ENCODE measurements around the gene PANX1. TPM values are rescaled to one million over a fixed set of nuclear protein-coding genes. Genes with fewer than 3 reads are reported as not detected.

Gene PANX1
- total RNA-seq, 2 experiments from 2014 or later: 4.8 to 4.9 TPM

DNA sequence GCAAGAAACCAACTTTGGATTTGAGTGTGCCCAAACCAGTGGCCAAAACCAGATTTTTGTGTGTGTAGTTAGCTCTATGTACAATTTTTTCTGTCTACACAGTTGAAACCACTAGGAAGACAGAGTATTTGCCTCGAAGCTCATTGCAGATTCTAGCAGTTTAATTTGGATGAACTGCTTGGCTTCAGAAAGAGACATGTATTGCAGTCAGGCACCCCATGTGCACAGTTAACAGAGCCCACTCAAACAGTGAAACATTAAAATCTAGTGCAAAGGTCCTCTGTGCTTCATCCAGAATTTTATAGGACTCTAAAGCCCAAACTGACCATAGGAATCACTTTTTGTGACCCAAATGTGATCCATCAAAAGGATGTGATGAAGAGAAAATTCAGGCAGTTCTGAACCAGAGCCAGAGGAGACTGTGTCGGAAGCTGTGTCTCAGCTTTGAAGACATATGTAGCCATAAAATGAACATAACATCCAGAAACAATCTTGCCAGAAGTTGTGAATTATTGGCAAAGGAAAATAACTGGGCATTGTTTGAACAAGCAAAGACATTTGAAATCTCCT is 82.7 kb downstream of the PANX1 start:
- intact Hi-C loops (cut with DNase I, micrococcal nuclease): no loop called here
- Histone ChIP-seq H3K27ac (ENCODE audit: low read depth in 1 of 2, low read length in 2 of 2) (no peak overlapping the region), H3K27me3 (ENCODE audit: control insufficient read depth in 1 of 2, insufficient read depth in 2 of 2, low read length in 2 of 2) (no peaks in the 10 kb centered on the region), H3K9me3 (ENCODE audit: control insufficient read depth in 1 of 2, insufficient read depth in 1 of 2, low read length in 2 of 2) (no peaks in the 10 kb centered on the region), H3K36me3 (ENCODE audit: insufficient read depth, low read length) (no peaks in the 10 kb centered on the region), H3K4me3 (ENCODE audit: low read length) (no peak overlapping the region), H3K4me1 (ENCODE audit: insufficient read depth, low read length) (no peaks in the 10 kb centered on the region)
- ChIA-PET CTCF (no interaction called here), POLR2A (no interaction called here)
- DNase-seq: no peak
- ATAC-seq (ENCODE audit: poor library complexity): no peak
- no peak for TF ChIP-seq CTCF (IDR thresholded peaks at IDR 0.05)
- Mint-ChIP-seq H3K4me1 (ENCODE audit: low read depth) (no peaks in the 10 kb centered on the region), H3K27ac (no peak overlapping the region), H3K36me3 (ENCODE audit: low read depth) (no peaks in the 10 kb centered on the region), H3K9me3 (peaks cover 10% of the 10 kb centered on the region), H3K27me3 (peaks cover 3% of the 10 kb centered on the region), H3K4me3 (no peak overlapping the region)

DNA sequence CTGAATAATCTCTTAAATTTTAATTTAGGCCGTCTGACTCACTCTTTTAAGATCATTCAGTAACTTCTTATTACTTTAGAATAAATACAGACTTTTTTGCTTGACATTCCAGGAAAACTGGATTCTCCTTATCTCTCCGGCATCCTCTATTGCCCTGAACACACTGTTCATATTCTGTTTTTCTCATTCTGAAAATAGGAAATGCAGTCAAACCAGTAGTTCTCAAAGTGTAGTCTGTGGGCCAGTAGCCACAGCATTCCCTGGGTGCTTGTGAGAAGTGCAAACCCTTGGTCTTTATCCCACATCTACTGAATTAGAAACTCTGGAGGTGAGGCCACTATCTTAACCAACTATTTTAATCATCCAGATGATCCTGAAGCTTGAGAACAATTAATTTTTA is 84.3 kb downstream of the PANX1 start:
- no peaks in the 10 kb centered on the region for H3K36me3 ChIP-seq (ENCODE audit: insufficient read depth, low read length)
- no peak for DNase-seq
- no peaks in the 10 kb centered on the region for H3K27me3 ChIP-seq (ENCODE audit: control insufficient read depth in 1 of 2, insufficient read depth in 2 of 2, low read length in 2 of 2)
- no peak overlapping the region for H3K27ac ChIP-seq (ENCODE audit: low read depth in 1 of 2, low read length in 2 of 2)
- H3K4me1 ChIP-seq (ENCODE audit: insufficient read depth, low read length): no peaks in the 10 kb centered on the region
- TF ChIP-seq CTCF (IDR thresholded peaks at IDR 0.05): no peak
- Mint-ChIP-seq H3K27ac (no peak overlapping the region), H3K9me3 (peaks cover 12% of the 10 kb centered on the region), H3K4me1 (ENCODE audit: low read depth) (no peaks in the 10 kb centered on the region), H3K36me3 (ENCODE audit: low read depth) (no peaks in the 10 kb centered on the region), H3K27me3 (no peaks in the 10 kb centered on the region), H3K4me3 (no peak overlapping the region)
- ATAC-seq (ENCODE audit: poor library complexity): no peak
- ChIA-PET POLR2A (no interaction called here), CTCF (no interaction called here)
- intact Hi-C loops (cut with DNase I, micrococcal nuclease): no loop called here
- H3K9me3 ChIP-seq (ENCODE audit: control insufficient read depth in 1 of 2, insufficient read depth in 1 of 2, low read length in 2 of 2): no peaks in the 10 kb centered on the region
- no peak overlapping the region for H3K4me3 ChIP-seq (ENCODE audit: low read length)

GRCh38 chr11:94217705-94218104 is 89.1 kb downstream of the PANX1 start:
- H3K27me3 ChIP-seq (ENCODE audit: control insufficient read depth in 1 of 2, insufficient read depth in 2 of 2, low read length in 2 of 2): no peaks in the 10 kb centered on the region
- ATAC-seq (ENCODE audit: poor library complexity) (no peak), DNase-seq (no peak)
- H3K4me1 ChIP-seq (ENCODE audit: insufficient read depth, low read length): no peaks in the 10 kb centered on the region
- Mint-ChIP-seq H3K4me3 (no peak overlapping the region), H3K27ac (no peak overlapping the region), H3K27me3 (no peaks in the 10 kb centered on the region), H3K36me3 (ENCODE audit: low read depth) (no peaks in the 10 kb centered on the region), H3K9me3 (peaks cover 22% of the 10 kb centered on the region), H3K4me1 (ENCODE audit: low read depth) (no peaks in the 10 kb centered on the region)
- intact Hi-C loops (cut with DNase I, micrococcal nuclease): no loop called here
- no peaks in the 10 kb centered on the region for H3K36me3 ChIP-seq (ENCODE audit: insufficient read depth, low read length)
- no peak overlapping the region for H3K27ac ChIP-seq (ENCODE audit: low read depth in 1 of 2, low read length in 2 of 2)
- POLR2A ChIA-PET: no interaction called here
- H3K4me3 ChIP-seq (ENCODE audit: low read length): no peak overlapping the region
- no peak for TF ChIP-seq CTCF (IDR thresholded peaks at IDR 0.05)
- peaks cover 7 to 9% of the 10 kb centered on the region in 2 experiments for H3K9me3 ChIP-seq (ENCODE audit: control insufficient read depth in 1 of 2, insufficient read depth in 1 of 2, low read length in 2 of 2)
- CTCF ChIA-PET: no interaction called here

Measured in CD4-positive, alpha-beta T cell (primary cell).